GM12878 (cell line): Measurements from ENCODE around the gene DISC1. TPM values are rescaled to one million over a fixed set of nuclear protein-coding genes. Genes with fewer than 3 reads are reported as not detected.

Source experiments
- ATAC-seq: fragments of 200-7000 bp; cut with Tn5 transposase; 3 replicates; pipeline ENCODE4 v1.9.1; 2020; ENCODE audit warnings: mild to moderate bottlenecking, moderate library complexity
- BruUV-seq: library from RNA; stranded (reverse); fragments of 400-500 nt; replicated peaks from 2 replicates; lab custom pipeline; 2021; lab: Mats Ljungman, UMichigan
- CTCF ChIA-PET: fragments of 300-600 bp; sonication (Branson Sonifier 250); formaldehyde crosslinking; extraction: SDS; loops from one replicate; lab custom pipeline; 2021; ENCODE audit warnings: inconsistent platforms; lab: Yijun Ruan, JAX
- POLR2A ChIA-PET: fragments of 350-600 bp; formaldehyde crosslinking; extraction: SDS; loops from one replicate; lab custom pipeline; 2021; ENCODE audit warnings: inconsistent platforms; lab: Charles Lee
- RAD21 ChIA-PET: fragments of 300-600 bp; sonication (Branson Sonifier 250); formaldehyde crosslinking; loops from one replicate; lab custom pipeline; 2023; ENCODE audit warnings: antibody characterized with exemption; ENCODE audit not compliant: unreplicated experiment; lab: Charles Lee
- SMC1A ChIA-PET: fragments of 300-600 bp; sonication (Branson Sonifier 250); formaldehyde crosslinking; loops from one replicate; lab custom pipeline; 2023; ENCODE audit not compliant: unreplicated experiment, uncharacterized antibody; lab: Charles Lee
- DNase-seq: peaks from one replicate; pipeline ENCODE4 v3.0.0-alpha.2; 2011; ENCODE audit warnings: low read depth, low spot score
- FAIRE-seq: peaks from 3 replicates; lab custom pipeline; 2011; peaks lifted over from hg19 to GRCh38; lab: Jason Lieb, UNC
- H2AFZ ChIP-seq: 2 replicates; pipeline ENCODE4 v1.6.0; 2011; ENCODE audit warnings: low read depth, low read length, control low read depth; ENCODE audit not compliant: control insufficient read depth
- H3K27ac ChIP-seq: 2 replicates; pipeline ENCODE4 v1.5.1; 2011; ENCODE audit warnings: control low read depth; ENCODE audit not compliant: control insufficient read depth, insufficient read depth
- H3K27me3 ChIP-seq, 2 experiments: replicated peaks in 1 of 2; 2 replicates each; pipeline versions ENCODE4 v1.6.0 to v1.6.1; 2011; ENCODE audit warnings: low read length in 1 of 2; ENCODE audit not compliant: control insufficient read depth in 2 of 2, insufficient read depth in 2 of 2
- H3K36me3 ChIP-seq, 2 experiments: 2 replicates each; pipeline ENCODE4 v1.5.1; 2011; ENCODE audit warnings: low read length in 1 of 2; ENCODE audit not compliant: control insufficient read depth in 2 of 2, insufficient read depth in 2 of 2
- H3K4me1 ChIP-seq: 2 replicates; pipeline ENCODE4 v1.6.1; 2011; ENCODE audit warnings: mild to moderate bottlenecking, low read length, moderate library complexity, mixed read lengths; ENCODE audit not compliant: control insufficient read depth, insufficient read depth
- H3K4me2 ChIP-seq: 2 replicates; pipeline ENCODE4 v1.6.0; 2011; ENCODE audit warnings: control low read depth; ENCODE audit not compliant: control insufficient read depth, insufficient read depth
- H3K4me3 ChIP-seq: fragments of 200-600 bp; sonication (generic); 2 replicates; pipeline ENCODE4 v1.5.1; 2016
- H3K79me2 ChIP-seq: 2 replicates; pipeline ENCODE4 v1.6.0; 2011; ENCODE audit warnings: low read length; ENCODE audit not compliant: control insufficient read depth, insufficient read depth
- H3K9ac ChIP-seq: 2 replicates; pipeline ENCODE4 v1.8.0; 2011; ENCODE audit warnings: low read length, control low read depth, mixed read lengths; ENCODE audit not compliant: control insufficient read depth, insufficient read depth
- H3K9me3 ChIP-seq: replicated peaks from 3 replicates; pipeline ENCODE4 v1.5.1; 2011; ENCODE audit warnings: mild to moderate bottlenecking, low read length; ENCODE audit not compliant: control insufficient read depth, insufficient read depth
- H4K20me1 ChIP-seq: 2 replicates; pipeline ENCODE4 v1.6.0; 2011; ENCODE audit not compliant: control insufficient read depth, insufficient read depth
- BCL3 ChIP-seq: IDR thresholded peaks from 2 replicates; pipeline ENCODE4 v1.6.1; 2011; ENCODE audit warnings: borderline replicate concordance, low read depth, mild to moderate bottlenecking, moderate library complexity, low read length; ENCODE audit not compliant: insufficient read depth, poor library complexity, severe bottlenecking
- CHD1 ChIP-seq: IDR thresholded peaks from 2 replicates; pipeline ENCODE4 v1.6.1; 2012; ENCODE audit warnings: low read depth, low read length, improper control_type of control experiment
- CREB1 ChIP-seq: IDR thresholded peaks from 2 replicates; pipeline ENCODE4 v1.6.1; 2012; ENCODE audit warnings: low read depth, mild to moderate bottlenecking, inconsistent platforms
- CREM ChIP-seq: IDR thresholded peaks from 2 replicates; pipeline ENCODE4 v1.6.1; 2014; ENCODE audit warnings: antibody characterized with exemption, low read depth
- CTCF ChIP-seq, 3 experiments: IDR thresholded peaks in 2 of 3; conservative IDR thresholded peaks in 1 of 3; 2 replicates each; pipeline ENCODE4 v1.5.1; 2011; ENCODE audit warnings: low read depth in 3 of 3, low read length in 3 of 3, mild to moderate bottlenecking in 3 of 3, control low read depth in 2 of 3, moderate library complexity in 2 of 3, inconsistent platforms in 1 of 3, mixed read lengths in 1 of 3; ENCODE audit not compliant: control insufficient read depth in 2 of 3, insufficient read depth in 1 of 3; ENCODE audit errors: extremely low read depth in 1 of 3
- ETV6 ChIP-seq, 2 experiments: fragments of 450-650 bp in 1 of 2; IDR thresholded peaks in 1 of 2; conservative IDR thresholded peaks in 1 of 2; 2 replicates each; pipeline ENCODE4 v1.6.1; 2014; ENCODE audit warnings: antibody characterized with exemption in 1 of 2, borderline replicate concordance in 1 of 2, low read depth in 1 of 2, mild to moderate bottlenecking in 1 of 2, moderate library complexity in 1 of 2
- EZH2 ChIP-seq: IDR thresholded peaks from 2 replicates; pipeline ENCODE4 v1.6.1; 2012; ENCODE audit warnings: low read depth, mild to moderate bottlenecking, control low read depth, inconsistent platforms, low read length, borderline replicate concordance; ENCODE audit not compliant: control insufficient read depth
- HDGF ChIP-seq: fragments of 450-650 bp; IDR thresholded peaks from 2 replicates; pipeline ENCODE4 v1.6.1; 2016; ENCODE audit warnings: antibody characterized with exemption
- MEF2A ChIP-seq: IDR thresholded peaks from 2 replicates; pipeline ENCODE4 v1.6.1; 2011; ENCODE audit warnings: low read depth, mild to moderate bottlenecking, low read length, moderate library complexity; ENCODE audit not compliant: insufficient read depth
- MYB ChIP-seq: fragments of 150-350 bp; IDR thresholded peaks from 2 replicates; pipeline ENCODE4 v1.6.1; 2014; ENCODE audit warnings: mild to moderate bottlenecking, low read depth, low read length, borderline replicate concordance
- NFXL1 ChIP-seq: fragments of 450-650 bp; IDR thresholded peaks from 2 replicates; pipeline ENCODE4 v1.6.1; 2017; ENCODE audit warnings: antibody characterized with exemption, mild to moderate bottlenecking, borderline replicate concordance
- NFYB ChIP-seq: IDR thresholded peaks from 2 replicates; pipeline ENCODE4 v1.6.1; 2011; ENCODE audit warnings: low read depth, mild to moderate bottlenecking, low read length, improper control_type of control experiment, moderate library complexity; ENCODE audit not compliant: insufficient read depth
- POLR2AphosphoS5 ChIP-seq: IDR thresholded peaks from 2 replicates; pipeline ENCODE4 v1.6.1; 2011; ENCODE audit warnings: mild to moderate bottlenecking, low read length, inconsistent platforms
- PRDM15 ChIP-seq: fragments of 450-650 bp; formaldehyde crosslinking; IDR thresholded peaks from 2 replicates; pipeline ENCODE4 v1.4.0; 2020; ENCODE audit warnings: mild to moderate bottlenecking, moderate library complexity
- SKIL ChIP-seq: fragments of 450-650 bp; IDR thresholded peaks from 2 replicates; pipeline ENCODE4 v1.6.1; 2017; ENCODE audit warnings: mild to moderate bottlenecking, low read depth, inconsistent platforms; ENCODE audit not compliant: poor library complexity, severe bottlenecking
- WGBS: methylation state at CpG from one replicate; pipeline ENCODE4 v1.1.6; 2016; ENCODE audit warnings: low lambda C conversion rate; ENCODE audit not compliant: insufficient replicate concordance, insufficient coverage; ENCODE audit errors: missing lambda C conversion rate; 5-methylcytosine and 5-hydroxymethylcytosine counted together
- in situ Hi-C: fragments of 300-500 bp; cut with MboI; formaldehyde crosslinking; loops from 9 replicates; pipeline ENCODE4 v1.14.3; 2018; ENCODE audit warnings: mixed read lengths
- intact Hi-C: fragments of 100-400 bp; cut with micrococcal nuclease; formaldehyde crosslinking; loops from one replicate; pipeline ENCODE4 v1.14.2; 2022; ENCODE audit not compliant: unreplicated experiment
- polyA plus RNA-seq, 11 experiments: library from polyadenylated mRNA; depleted of rRNA in 4 of 11; unstranded in 6 of 11; stranded (reverse) in 5 of 11; fragments of >200 nt; fragmentation: Nextera tagmentation in 4 of 11; fragmentation: Illumina TruSeq in 1 of 11; extraction: Ambion mirVana in 4 of 11; extraction: Trizol in 1 of 11; gene quantifications; 1 replicate in 1 of 11; 2 replicates in 10 of 11; pipeline versions ENCODE4 v1.2.1 to v1.2.3, GENCODE V29; 2011 to 2016; ENCODE audit warnings: inconsistent platforms in 2 of 11, missing spikeins in 2 of 11, low read depth in 1 of 11
- total RNA-seq, 4 experiments: library from RNA; depleted of rRNA in 3 of 4; stranded (reverse); fragments of >200 nt in 3 of 4; fragmentation: Illumina TruSeq in 1 of 4; extraction: Trizol in 1 of 4; gene quantifications; 2 replicates each; pipeline versions ENCODE4 v1.2.1 to v1.2.3, GENCODE V29; 2013 to 2021

The DISC1 gene
- total and polyA plus RNA-seq, 10 of the 15 experiments (the other 5 are each of a cell fraction or from before 2014, with no cell fraction given) = 0.05 to 0.72 (median 0.19) TPM; not detected in 1

GRCh38 chr1:231951374-231951773 is 324.8 kb downstream of the DISC1 start:
- TF ChIP-seq POLR2AphosphoS5 = no peak
- TF ChIP-seq ETV6 (conservative IDR thresholded peaks at IDR 0.05 in 1 of 2, IDR thresholded peaks at IDR 0.05 in 1 of 2; ENCODE audit: borderline replicate concordance in 1 of 2, low read depth in 1 of 2) = no peak
- TF ChIP-seq MEF2A = no peak
- no peak for TF ChIP-seq HDGF
- TF ChIP-seq PRDM15 (CRISPR knock-in tag) = no peak
- TF ChIP-seq EZH2 = no peak
- no peak for TF ChIP-seq BCL3
- TF ChIP-seq CREB1 = no peak
- TF ChIP-seq NFYB = no peak
- no peak for TF ChIP-seq NFXL1
- no peak for TF ChIP-seq SKIL
- TF ChIP-seq CREM = no peak
- no peak for TF ChIP-seq CHD1
- TF ChIP-seq CTCF (IDR thresholded peaks at IDR 0.05 in 2 of 3, conservative IDR thresholded peaks at IDR 0.05 in 1 of 3; ENCODE audit: control insufficient read depth in 2 of 3, extremely low read depth in 1 of 3, insufficient read depth in 1 of 3, low read depth in 3 of 3, low read length in 3 of 3) = no peak
- no peak for TF ChIP-seq MYB
- DNase-seq (no peak), ATAC-seq (no peak), FAIRE-seq (no peak)
- POLR2A ChIA-PET = no interaction called here
- no peaks in the 10 kb centered on the region for H3K4me1 ChIP-seq
- RAD21 ChIA-PET = no interaction called here
- CTCF ChIA-PET = interaction anchor here (0.6 kb wide), 2 partner anchors 21 to 122 kb away, joined by 3 to 4 read pairs; no protein-coding TSS in a partner anchor
- SMC1A ChIA-PET = no interaction called here
- no TSS peak for BruUV-seq
- no peak overlapping the region for H3K9ac ChIP-seq
- in situ Hi-C loops = no loop called here
- 18% methylated on average over 3 of the region's 3 CpGs for WGBS
- no peaks in the 10 kb centered on the region for H3K9me3 ChIP-seq
- no peaks in the 10 kb centered on the region for H3K36me3 ChIP-seq
- no peak overlapping the region for H3K4me3 ChIP-seq
- intact Hi-C loops = no loop called here
- no peaks in the 10 kb centered on the region for H3K27me3 ChIP-seq
- no peak overlapping the region for H3K27ac ChIP-seq
- no peak overlapping the region for H3K4me2 ChIP-seq
- no peaks in the 10 kb centered on the region for H3K79me2 ChIP-seq
- no peaks in the 10 kb centered on the region for H4K20me1 ChIP-seq
- no peak overlapping the region for H2AFZ ChIP-seq
